ENCODE measurements around the gene KANSL1. TPM values are rescaled to one million over a fixed set of nuclear protein-coding genes. Genes with fewer than 3 reads are reported as not detected.

The KANSL1 gene
- 59.0 and 84.4 TPM in 2 replicates for total RNA-seq

GRCh38 chr17:46193151-46193625 is at the start of gene KANSL1:
Gene KANSL1 (minus strand): TSS chr17:46193429. CDS start chr17:46172143, 21,286 bp downstream.

GRCh38 chr17:45998987-45999899 is 194.0 kb downstream of the KANSL1 start, which contains the start of gene STH:
Gene STH (plus strand): TSS chr17:45999250. CDS start chr17:45999280, 30 bp downstream.

Other genes with a start within 250 kb of the KANSL1 start
- gene STH, start 194.2 kb downstream of the KANSL1 start, total RNA-seq, result not detected in 2 replicates
- 1.1 and 1.8 TPM in 2 replicates for gene LRRC37A, start 101.7 kb upstream of the KANSL1 start, total RNA-seq
- gene ARL17B, start 168.3 kb upstream of the KANSL1 start, total RNA-seq, result 2.1 and 2.5 TPM in 2 replicates